Gastrocnemius medialis (tissue), 4 donors: ENCODE measurements around the gene AGRN. TPM values are rescaled to one million over a fixed set of nuclear protein-coding genes. Genes with fewer than 3 reads are reported as not detected.
A peak's percentile ranks its signal among the peaks of the same experiment; 100 is the strongest.

Experiments used
- ATAC-seq, 2 donors: fragments of 150-250 bp; one replicate each; pipeline ENCODE4 v1.9.1; 2016
- DNase-seq, 2 donors: peaks; one replicate each; pipeline ENCODE4 v3.0.0-alpha.2; 2019
- H3K27ac ChIP-seq, 4 donors: fragments of 200-600 bp; sonication (generic); 1 replicate in 1 of 4; 2 replicates in 3 of 4; pipeline ENCODE4 v1.5.1; 2016 to 2018; ENCODE audit warnings: mild to moderate bottlenecking in 2 of 4, moderate library complexity in 1 of 4
- H3K27me3 ChIP-seq, 3 donors: fragments of 200-600 bp; sonication (generic) in 2 of 3; 1 replicate in 1 of 3; 2 replicates in 2 of 3; pipeline versions ENCODE4 v1.5.1 to v1.6.0; 2016 to 2019; ENCODE audit warnings: mild to moderate bottlenecking in 1 of 3, moderate library complexity in 1 of 3
- H3K36me3 ChIP-seq, 2 donors: fragments of 200-600 bp; sonication (generic) in 1 of 2; one replicate each; pipeline ENCODE4 v1.5.1; 2017 to 2018
- H3K4me1 ChIP-seq, 2 donors: fragments of 200-600 bp; sonication (generic) in 1 of 2; one replicate each; pipeline ENCODE4 v1.5.1; 2016 to 2017; ENCODE audit warnings: mild to moderate bottlenecking in 2 of 2
- H3K4me3 ChIP-seq, 4 donors: fragments of 200-600 bp; sonication (generic) in 3 of 4; 1 replicate in 1 of 4; 2 replicates in 3 of 4; pipeline ENCODE4 v1.5.1; 2016 to 2019; ENCODE audit warnings: mild to moderate bottlenecking in 2 of 4
- H3K9me3 ChIP-seq, 3 donors: fragments of 200-600 bp; sonication (generic) in 2 of 3; 1 replicate in 1 of 3; 2 replicates in 2 of 3; pipeline ENCODE4 v1.5.1; 2016 to 2019
- CTCF ChIP-seq, 5 experiments: fragments of 450-650 bp in 3 of 5; fragments of 200-600 bp in 2 of 5; sonication (generic) in 2 of 5; IDR thresholded peaks in 4 of 5; conservative IDR thresholded peaks in 1 of 5; 1 replicate in 4 of 5; 2 replicates in 1 of 5; pipeline ENCODE4 v1.5.1; 2016 to 2019; ENCODE audit warnings: antibody characterized with exemption in 5 of 5, mild to moderate bottlenecking in 3 of 5, moderate library complexity in 3 of 5
- POLR2A ChIP-seq, 2 donors: fragments of 450-650 bp; IDR thresholded peaks; one replicate each; pipeline ENCODE4 v1.6.1; 2017; ENCODE audit warnings: antibody characterized with exemption in 2 of 2, mild to moderate bottlenecking in 2 of 2, moderate library complexity in 2 of 2
- in situ Hi-C, 4 donors: fragments of 200-750 bp; cut with MboI; loops; one replicate each; pipeline versions ENCODE4 v1.15.0 to v1.8.0; 2017; ENCODE audit warnings: low sequenced_read_pairs in 4 of 4
- intact Hi-C: fragments of 100-400 bp; cut with DNase I; formaldehyde crosslinking; loops from one replicate; pipeline ENCODE4 v1.15.1; 2023; ENCODE audit warnings: low total_unique reads
- total RNA-seq, 4 donors: library from RNA; depleted of rRNA; stranded (reverse); fragments of >200 nt; gene quantifications; one replicate each; pipeline versions ENCODE4 v1.1.0 to v1.2.3, GENCODE V29; 2016

AGRN gene
- total RNA-seq, 4 donors from 2014 or later = 2.0 to 3.8 (median 3.1) TPM

- ATAC-seq (peak; percentile 76 to 85), DNase-seq (peak; percentile 33 to 64)
- Histone ChIP-seq H3K4me1 (peaks cover 7 to 10% of the 10 kb centered on the region in 2 donors), H3K9me3 (no peaks in the 10 kb centered on the region), H3K36me3 (no peaks in the 10 kb centered on the region), H3K27ac (no peak overlapping the region), H3K4me3 (peak overlapping the region; percentile 44 to 60 (median 48)), H3K27me3 (peaks cover 26 to 47% (median 36%) of the 10 kb centered on the region in 3 donors)
- no peak for TF ChIP-seq CTCF (IDR thresholded peaks at IDR 0.05 in 4 of 5, conservative IDR thresholded peaks at IDR 0.05 in 1 of 5)
- no peak for TF ChIP-seq POLR2A (IDR thresholded peaks at IDR 0.05)
- in situ Hi-C loops (no loop called here), intact Hi-C loops (loop anchor here (2.0 kb wide), 1 partner anchor 19 kb away; no protein-coding TSS in a partner anchor)
These were observed 20.4 kb downstream of the AGRN start for GRCh38 chr1:1040004-1040991.

- intact Hi-C loops = loop anchor here (2.0 kb wide), 1 partner anchor 18 kb away; no protein-coding TSS in a partner anchor
These were observed 21.2 kb downstream of the AGRN start for GRCh38 chr1:1041092-1041523.

GRCh38 chr1:1041873-1042272 lies 22.0 kb downstream of the AGRN start:
- peaks cover 7 to 10% of the 10 kb centered on the region in 2 donors for H3K4me1 ChIP-seq
- H3K27me3 ChIP-seq = peaks cover 26 to 35% (median 27%) of the 10 kb centered on the region in 3 donors
- intact Hi-C loops = loop anchor here (2.0 kb wide), 1 partner anchor 17 kb away; no protein-coding TSS in a partner anchor
- no peaks in the 10 kb centered on the region for H3K36me3 ChIP-seq
- H3K27ac ChIP-seq = no peak overlapping the region
- no peaks in the 10 kb centered on the region for H3K9me3 ChIP-seq
- no peak for DNase-seq
- H3K4me3 ChIP-seq = no peak overlapping the region
- ATAC-seq = no peak
- in situ Hi-C loops = no loop called here
- TF ChIP-seq CTCF (IDR thresholded peaks at IDR 0.05 in 4 of 5, conservative IDR thresholded peaks at IDR 0.05 in 1 of 5) (no peak), POLR2A (IDR thresholded peaks at IDR 0.05) (no peak)

More at GRCh38 chr1:1041092-1041523, 21.2 kb downstream of the AGRN start:
- Histone ChIP-seq H3K27me3 (peaks cover 26 to 39% (median 31%) of the 10 kb centered on the region in 3 donors), H3K4me1 (peaks cover 7 to 10% of the 10 kb centered on the region in 2 donors), H3K9me3 (no peaks in the 10 kb centered on the region), H3K36me3 (no peaks in the 10 kb centered on the region), H3K4me3 (no peak overlapping the region), H3K27ac (no peak overlapping the region)
- DNase-seq (no peak), ATAC-seq (peak; percentile 7 to 22)
- in situ Hi-C loops = no loop called here
- TF ChIP-seq POLR2A (IDR thresholded peaks at IDR 0.05) = no peak
- no peak for TF ChIP-seq CTCF (IDR thresholded peaks at IDR 0.05 in 4 of 5, conservative IDR thresholded peaks at IDR 0.05 in 1 of 5)

GRCh38 chr1:1042835-1043234 lies 22.9 kb downstream of the AGRN start:
- peaks cover 7 to 10% of the 10 kb centered on the region in 2 donors for H3K4me1 ChIP-seq
- peaks cover 23 to 27% (median 25%) of the 10 kb centered on the region in 3 donors for H3K27me3 ChIP-seq
- ATAC-seq = no peak
- no peaks in the 10 kb centered on the region for H3K9me3 ChIP-seq
- TF ChIP-seq CTCF (IDR thresholded peaks at IDR 0.05 in 4 of 5, conservative IDR thresholded peaks at IDR 0.05 in 1 of 5) = no peak
- TF ChIP-seq POLR2A (IDR thresholded peaks at IDR 0.05) = no peak
- H3K27ac ChIP-seq = no peak overlapping the region
- in situ Hi-C loops = no loop called here
- H3K36me3 ChIP-seq = no peaks in the 10 kb centered on the region
- no peak overlapping the region for H3K4me3 ChIP-seq
- intact Hi-C loops = no loop called here
- no peak for DNase-seq
